Bronchial epithelial cell (primary cell): ENCODE measurements around the gene ANKFN1. TPM values are rescaled to one million over a fixed set of nuclear protein-coding genes. Genes with fewer than 3 reads are reported as not detected.
"Not testable (repeated sequence)": the region's sequence is repeated elsewhere in the genome, so short reads cannot be mapped to it uniquely, and the experiment has no call there.

Experiments
- DNase-seq: peaks from one replicate; pipeline ENCODE4 v3.0.0-alpha.2; 2010; ENCODE audit warnings: low read depth
- FAIRE-seq: peaks from 2 replicates; lab custom pipeline; 2011; peaks lifted over from hg19 to GRCh38; lab: Jason Lieb, UNC
- H3K27me3 ChIP-seq: 2 replicates; pipeline ENCODE4 v1.5.1; 2011; ENCODE audit warnings: low read length; ENCODE audit not compliant: control insufficient read depth, insufficient read depth
- H3K36me3 ChIP-seq: 2 replicates; pipeline ENCODE4 v1.5.1; 2011; ENCODE audit warnings: low read length; ENCODE audit not compliant: control insufficient read depth, insufficient read depth
- H3K4me3 ChIP-seq: 2 replicates; pipeline ENCODE4 v1.5.1; 2011; ENCODE audit warnings: mild to moderate bottlenecking, low read depth, low read length, control low read depth
- total RNA-seq: library from RNA; depleted of rRNA; stranded (reverse); fragments of >200 nt; gene quantifications from 2 replicates; pipeline ENCODE4 v1.2.1, GENCODE V29; 2014
- TF ChIP-seq, protein P1 (sequence below): IDR thresholded peaks from 2 replicates; pipeline ENCODE4 v1.5.1; 2011; ENCODE audit warnings: mild to moderate bottlenecking, moderate library complexity, low read length, control low read depth, inconsistent platforms; ENCODE audit not compliant: insufficient read depth, severe bottlenecking

The ANKFN1 gene
- total RNA-seq, 1 donor from 2014 or later = under 0.01 TPM

- Histone ChIP-seq H3K36me3 (no peaks in the 10 kb centered on the region), H3K27me3 (no peaks in the 10 kb centered on the region), H3K4me3 (no peak overlapping the region)
- TF ChIP-seq, protein P1, sequence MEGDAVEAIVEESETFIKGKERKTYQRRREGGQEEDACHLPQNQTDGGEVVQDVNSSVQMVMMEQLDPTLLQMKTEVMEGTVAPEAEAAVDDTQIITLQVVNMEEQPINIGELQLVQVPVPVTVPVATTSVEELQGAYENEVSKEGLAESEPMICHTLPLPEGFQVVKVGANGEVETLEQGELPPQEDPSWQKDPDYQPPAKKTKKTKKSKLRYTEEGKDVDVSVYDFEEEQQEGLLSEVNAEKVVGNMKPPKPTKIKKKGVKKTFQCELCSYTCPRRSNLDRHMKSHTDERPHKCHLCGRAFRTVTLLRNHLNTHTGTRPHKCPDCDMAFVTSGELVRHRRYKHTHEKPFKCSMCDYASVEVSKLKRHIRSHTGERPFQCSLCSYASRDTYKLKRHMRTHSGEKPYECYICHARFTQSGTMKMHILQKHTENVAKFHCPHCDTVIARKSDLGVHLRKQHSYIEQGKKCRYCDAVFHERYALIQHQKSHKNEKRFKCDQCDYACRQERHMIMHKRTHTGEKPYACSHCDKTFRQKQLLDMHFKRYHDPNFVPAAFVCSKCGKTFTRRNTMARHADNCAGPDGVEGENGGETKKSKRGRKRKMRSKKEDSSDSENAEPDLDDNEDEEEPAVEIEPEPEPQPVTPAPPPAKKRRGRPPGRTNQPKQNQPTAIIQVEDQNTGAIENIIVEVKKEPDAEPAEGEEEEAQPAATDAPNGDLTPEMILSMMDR = no peak
- no peak for FAIRE-seq
- DNase-seq = no peak
Measured at GRCh38 chr17:56274491-56274890, 121.2 kb downstream of the ANKFN1 start.

- DNase-seq = no peak
- no peak for FAIRE-seq
- Histone ChIP-seq H3K27me3 (no peaks in the 10 kb centered on the region), H3K4me3 (no peak overlapping the region), H3K36me3 (no peaks in the 10 kb centered on the region)
- TF ChIP-seq, protein P1 = no peak
Measured at GRCh38 chr17:56284482-56284881, 131.2 kb downstream of the ANKFN1 start.

DNA sequence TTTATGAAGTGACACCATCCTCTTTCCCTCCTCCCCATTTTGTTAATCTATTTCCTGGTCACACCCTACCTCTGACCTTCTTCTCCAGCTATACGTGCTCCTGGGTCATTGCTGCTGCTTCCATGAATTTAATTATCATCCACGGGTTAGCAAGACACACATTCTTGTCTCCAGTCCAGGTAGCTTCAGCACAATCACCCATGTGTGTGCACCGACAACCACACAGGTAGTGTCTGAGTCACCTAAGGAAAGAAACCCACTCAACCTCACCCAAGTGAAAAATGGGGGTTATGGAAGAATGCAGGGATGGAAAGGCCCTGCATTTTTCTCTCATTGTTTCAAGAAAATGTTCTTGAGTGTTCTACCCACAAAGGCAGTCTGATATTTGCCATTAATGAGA lies 135.5 kb downstream of the ANKFN1 start:
- FAIRE-seq, H3K27me3 ChIP-seq, H3K4me3 ChIP-seq, H3K36me3 ChIP-seq, DNase-seq: not testable (repeated sequence)

DNA sequence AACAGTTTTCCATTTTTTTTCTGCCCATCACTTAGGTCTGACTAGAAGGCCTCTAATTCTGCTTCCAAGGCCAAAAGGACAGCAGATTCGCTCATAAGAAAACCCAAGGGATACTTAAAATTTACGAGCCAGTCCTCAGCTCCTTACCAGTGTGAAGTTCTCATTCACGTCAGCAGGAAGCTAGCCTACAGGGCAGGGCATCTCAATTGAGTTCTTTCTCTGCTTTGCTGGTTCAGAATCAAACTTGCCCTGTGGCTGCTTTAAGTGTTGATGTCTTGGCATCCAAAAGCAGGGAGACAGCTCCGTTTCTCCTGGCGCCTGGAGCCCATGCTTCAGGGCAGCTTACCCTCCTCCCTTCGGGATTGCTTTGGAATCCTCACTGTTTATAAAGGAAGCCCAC lies 136.0 kb downstream of the ANKFN1 start:
- no peak for FAIRE-seq
- Histone ChIP-seq H3K36me3 (no peaks in the 10 kb centered on the region), H3K27me3 (no peaks in the 10 kb centered on the region)

GRCh38 chr17:56290101-56290801 lies 137.0 kb downstream of the ANKFN1 start:
- Histone ChIP-seq H3K4me3 (no peak overlapping the region), H3K27me3 (no peaks in the 10 kb centered on the region), H3K36me3 (no peaks in the 10 kb centered on the region)
- FAIRE-seq (no peak), DNase-seq (no peak)
- TF ChIP-seq, protein P1 = no peak

More for the DNA sequence above, 136.0 kb downstream of the ANKFN1 start:
- H3K4me3 ChIP-seq = no peak overlapping the region
- no peak for DNase-seq
- TF ChIP-seq, protein P1 = no peak

DNA sequence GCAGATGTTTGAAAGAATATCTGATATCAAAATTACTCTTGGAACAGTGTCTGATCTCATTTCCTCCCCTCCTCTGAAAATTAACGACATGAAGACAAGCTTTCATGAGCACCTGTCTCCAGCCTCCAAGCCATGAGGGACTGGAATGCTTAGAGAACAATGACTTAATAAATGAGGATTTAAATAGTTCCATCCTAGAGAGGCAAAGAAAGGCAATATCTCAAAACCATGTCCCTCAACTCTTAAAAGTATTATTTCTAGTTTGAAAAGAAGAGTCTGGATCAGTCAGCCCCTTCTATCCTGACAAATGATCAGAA lies 137.5 kb downstream of the ANKFN1 start:
- TF ChIP-seq, protein P1 = no peak
- DNase-seq (no peak), FAIRE-seq (no peak)
- no peak overlapping the region for H3K4me3 ChIP-seq
- no peaks in the 10 kb centered on the region for H3K27me3 ChIP-seq
- no peaks in the 10 kb centered on the region for H3K36me3 ChIP-seq
